Loucy (cell line): ENCODE measurements around the gene SLC6A19.

Experiments used
- H2AFZ ChIP-seq: fragments of 200-600 bp; sonication (generic); 2 replicates; pipeline ENCODE4 v1.6.0; 2016; ENCODE audit warnings: antibody characterized with exemption, mild to moderate bottlenecking, low read length, moderate library complexity
- H3F3A ChIP-seq: fragments of 200-600 bp; 2 replicates; pipeline ENCODE4 v1.6.0; 2016; ENCODE audit warnings: antibody characterized with exemption, low read depth, mild to moderate bottlenecking
- H3K27me3 ChIP-seq: fragments of 200-600 bp; sonication (generic); 2 replicates; pipeline ENCODE4 v1.6.1; 2014; ENCODE audit warnings: low read length, mild to moderate bottlenecking; ENCODE audit not compliant: insufficient read depth, poor library complexity, severe bottlenecking
- H3K36me3 ChIP-seq: fragments of 200-600 bp; sonication (generic); 2 replicates; pipeline ENCODE4 v1.6.1; 2016; ENCODE audit warnings: low read length; ENCODE audit not compliant: insufficient read depth
- H3K4me1 ChIP-seq: fragments of 200-600 bp; sonication (generic); 2 replicates; pipeline ENCODE4 v1.5.1; 2014; ENCODE audit warnings: low read length, mild to moderate bottlenecking; ENCODE audit not compliant: insufficient read depth, poor library complexity, severe bottlenecking
- H3K4me2 ChIP-seq: fragments of 200-600 bp; sonication (generic); 2 replicates; pipeline ENCODE4 v1.6.0; 2014; ENCODE audit warnings: antibody characterized with exemption, low read length, low read depth, mild to moderate bottlenecking; ENCODE audit not compliant: poor library complexity, severe bottlenecking
- H3K4me3 ChIP-seq: fragments of 200-600 bp; sonication (generic); 2 replicates; pipeline ENCODE4 v1.5.1; 2014; ENCODE audit warnings: low read length, mild to moderate bottlenecking, mixed read lengths; ENCODE audit not compliant: poor library complexity, severe bottlenecking
- H3K79me2 ChIP-seq: fragments of 200-600 bp; sonication (generic); 2 replicates; pipeline ENCODE4 v1.6.1; 2014; ENCODE audit warnings: low read length; ENCODE audit not compliant: insufficient read depth
- H3K9ac ChIP-seq: fragments of 200-600 bp; sonication (generic); 2 replicates; pipeline ENCODE4 v1.6.0; 2014; ENCODE audit warnings: mild to moderate bottlenecking, low read depth, low read length, moderate library complexity; ENCODE audit not compliant: poor library complexity, severe bottlenecking
- H3K9me2 ChIP-seq: fragments of 200-600 bp; sonication (generic); replicated peaks from 2 replicates; pipeline ENCODE4 v1.6.1; 2016; ENCODE audit warnings: low read depth, low read length, mixed read lengths
- H3K9me3 ChIP-seq: fragments of 200-600 bp; sonication (generic); 2 replicates; pipeline ENCODE4 v1.6.1; 2014; ENCODE audit warnings: mild to moderate bottlenecking, antibody characterized with exemption, low read length, low read depth; ENCODE audit not compliant: insufficient read depth
- H4K20me1 ChIP-seq: fragments of 200-600 bp; sonication (generic); 2 replicates; pipeline ENCODE4 v1.6.0; 2014; ENCODE audit warnings: antibody characterized with exemption, low read length, mild to moderate bottlenecking; ENCODE audit not compliant: insufficient read depth, poor library complexity, severe bottlenecking
- CTCF ChIP-seq: fragments of 200-600 bp; sonication (generic); conservative IDR thresholded peaks from 2 replicates; pipeline ENCODE4 v1.5.1; 2014; ENCODE audit warnings: mild to moderate bottlenecking, antibody characterized with exemption, low read length
- EZH2phosphoT487 ChIP-seq: fragments of 200-600 bp; IDR thresholded peaks from 2 replicates; pipeline ENCODE4 v1.6.1; 2018; ENCODE audit warnings: antibody characterized with exemption, mild to moderate bottlenecking, moderate library complexity, borderline replicate concordance

The SLC6A19 gene

GRCh38 chr5:1184481-1184880, 16.9 kb upstream of the SLC6A19 start:
- peaks cover 17% of the 10 kb centered on the region for H3K4me1 ChIP-seq
- no peaks in the 10 kb centered on the region for H3F3A ChIP-seq
- H3K4me3 ChIP-seq: no peak overlapping the region
- H3K4me2 ChIP-seq: no peak overlapping the region
- TF ChIP-seq CTCF: no peak
- TF ChIP-seq EZH2phosphoT487: no peak
- no peaks in the 10 kb centered on the region for H3K27me3 ChIP-seq
- H3K9me2 ChIP-seq: no peaks in the 10 kb centered on the region
- H3K36me3 ChIP-seq: no peaks in the 10 kb centered on the region
- no peak overlapping the region for H3K9ac ChIP-seq
- no peaks in the 10 kb centered on the region for H3K9me3 ChIP-seq
- H3K79me2 ChIP-seq: no peaks in the 10 kb centered on the region
- no peaks in the 10 kb centered on the region for H4K20me1 ChIP-seq
- H2AFZ ChIP-seq: no peak overlapping the region

- Histone ChIP-seq H3F3A (no peaks in the 10 kb centered on the region), H3K4me2 (no peak overlapping the region), H3K9ac (no peak overlapping the region), H3K36me3 (no peaks in the 10 kb centered on the region), H3K4me3 (no peak overlapping the region), H3K79me2 (no peaks in the 10 kb centered on the region), H2AFZ (no peak overlapping the region), H3K9me2 (no peaks in the 10 kb centered on the region), H3K9me3 (no peaks in the 10 kb centered on the region), H3K4me1 (peaks cover 17% of the 10 kb centered on the region), H3K27me3 (no peaks in the 10 kb centered on the region), H4K20me1 (no peaks in the 10 kb centered on the region)
- TF ChIP-seq EZH2phosphoT487 (no peak), CTCF (no peak)
These were observed 16.3 kb upstream of the SLC6A19 start for GRCh38 chr5:1185038-1185627.

- Histone ChIP-seq H3K4me2 (no peak overlapping the region), H2AFZ (no peak overlapping the region), H4K20me1 (no peaks in the 10 kb centered on the region), H3K79me2 (no peaks in the 10 kb centered on the region), H3K4me3 (no peak overlapping the region), H3F3A (no peaks in the 10 kb centered on the region), H3K9ac (no peak overlapping the region), H3K27me3 (no peaks in the 10 kb centered on the region), H3K4me1 (peaks cover 21% of the 10 kb centered on the region), H3K36me3 (no peaks in the 10 kb centered on the region), H3K9me3 (no peaks in the 10 kb centered on the region), H3K9me2 (no peaks in the 10 kb centered on the region)
- TF ChIP-seq EZH2phosphoT487 (no peak), CTCF (no peak)
These were observed 15.6 kb upstream of the SLC6A19 start for GRCh38 chr5:1185629-1186350.
